ENCODE measurements around the gene CCNE1.

DNA sequence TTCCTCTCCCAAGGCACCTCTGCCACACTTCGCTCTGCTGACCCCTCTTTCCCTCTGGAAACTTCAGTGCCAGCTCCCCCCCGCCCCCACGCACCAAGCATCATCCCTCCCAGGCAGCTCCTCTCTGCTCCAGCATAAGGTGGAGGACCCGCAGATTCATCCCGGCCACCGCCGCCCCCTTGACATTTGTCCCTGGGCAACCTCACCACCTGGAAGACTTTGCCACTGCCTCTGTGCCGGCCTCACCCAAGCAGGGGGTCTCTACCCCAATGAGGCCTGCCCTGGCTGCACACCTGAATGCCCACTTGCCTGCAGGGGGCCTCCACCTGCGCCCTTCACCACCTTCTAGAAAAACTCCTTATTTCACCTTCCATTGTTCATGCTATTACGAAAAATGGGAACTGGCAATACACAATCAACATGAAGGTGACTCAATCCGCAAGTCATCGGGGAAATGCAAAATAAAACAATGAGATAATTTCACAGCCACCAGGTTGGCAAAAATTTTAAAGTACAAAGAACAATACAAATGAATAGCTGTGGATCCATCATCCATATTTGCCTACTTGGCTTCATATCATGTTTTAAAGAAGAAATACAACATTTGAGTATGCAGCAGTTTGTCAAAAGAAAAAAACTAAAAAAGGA lies 21.9 kb downstream of the CCNE1 start:
- TF ChIP-seq, protein P1, sequence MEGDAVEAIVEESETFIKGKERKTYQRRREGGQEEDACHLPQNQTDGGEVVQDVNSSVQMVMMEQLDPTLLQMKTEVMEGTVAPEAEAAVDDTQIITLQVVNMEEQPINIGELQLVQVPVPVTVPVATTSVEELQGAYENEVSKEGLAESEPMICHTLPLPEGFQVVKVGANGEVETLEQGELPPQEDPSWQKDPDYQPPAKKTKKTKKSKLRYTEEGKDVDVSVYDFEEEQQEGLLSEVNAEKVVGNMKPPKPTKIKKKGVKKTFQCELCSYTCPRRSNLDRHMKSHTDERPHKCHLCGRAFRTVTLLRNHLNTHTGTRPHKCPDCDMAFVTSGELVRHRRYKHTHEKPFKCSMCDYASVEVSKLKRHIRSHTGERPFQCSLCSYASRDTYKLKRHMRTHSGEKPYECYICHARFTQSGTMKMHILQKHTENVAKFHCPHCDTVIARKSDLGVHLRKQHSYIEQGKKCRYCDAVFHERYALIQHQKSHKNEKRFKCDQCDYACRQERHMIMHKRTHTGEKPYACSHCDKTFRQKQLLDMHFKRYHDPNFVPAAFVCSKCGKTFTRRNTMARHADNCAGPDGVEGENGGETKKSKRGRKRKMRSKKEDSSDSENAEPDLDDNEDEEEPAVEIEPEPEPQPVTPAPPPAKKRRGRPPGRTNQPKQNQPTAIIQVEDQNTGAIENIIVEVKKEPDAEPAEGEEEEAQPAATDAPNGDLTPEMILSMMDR (IDR thresholded peaks at IDR 0.05 in 4 of 5, conservative IDR thresholded peaks at IDR 0.05 in 1 of 5): no peak
- no peak for TF ChIP-seq POLR2A (IDR thresholded peaks at IDR 0.05)
